ENCODE data around the gene OR8B8. TPM values are rescaled to one million over a fixed set of nuclear protein-coding genes. Genes with fewer than 3 reads are reported as not detected.
A peak's percentile ranks its signal among the peaks of the same experiment; 100 is the strongest.

The OR8B8 gene
- total RNA-seq, 1 donor from 2014 or later: not detected

DNA sequence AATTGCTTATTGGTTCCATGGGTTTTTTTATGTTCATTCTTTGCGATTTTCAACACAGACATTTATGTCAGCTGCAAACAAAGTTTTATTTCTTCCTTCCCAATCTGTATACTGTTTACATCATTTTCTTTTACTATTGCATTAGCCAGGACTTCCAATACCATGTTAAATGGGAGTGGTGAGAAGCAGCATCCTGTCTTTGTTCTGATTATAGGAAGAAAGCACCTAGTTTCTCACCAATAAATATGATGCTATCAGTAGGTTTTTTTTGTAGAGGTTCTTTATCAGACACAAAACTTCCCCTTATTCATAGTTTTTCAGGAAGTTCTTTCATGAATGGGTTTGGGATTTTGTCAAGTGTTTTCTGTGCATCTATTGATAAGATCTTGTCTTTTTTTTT lies 28.0 kb upstream of the OR8B8 start:
- H3K4me3 Mint-ChIP-seq (ENCODE audit: unreplicated experiment): no peak overlapping the region
- H3K9me3 Mint-ChIP-seq (ENCODE audit: unreplicated experiment): no peaks in the 10 kb centered on the region
- H3K27me3 Mint-ChIP-seq (ENCODE audit: unreplicated experiment): no peaks in the 10 kb centered on the region
- no peak for TF ChIP-seq CTCF (IDR thresholded peaks at IDR 0.05; ENCODE audit: partially characterized antibody, unreplicated experiment)
- no peaks in the 10 kb centered on the region for H3K36me3 Mint-ChIP-seq (ENCODE audit: unreplicated experiment)
- no peak for DNase-seq
- H3K27ac Mint-ChIP-seq (ENCODE audit: unreplicated experiment): no peak overlapping the region
- H3K4me1 Mint-ChIP-seq (ENCODE audit: low read depth, unreplicated experiment): peaks cover 10% of the 10 kb centered on the region

GRCh38 chr11:124470561-124471227 lies 25.2 kb upstream of the OR8B8 start:
- Mint-ChIP-seq H3K9me3 (ENCODE audit: unreplicated experiment) (no peaks in the 10 kb centered on the region), H3K27me3 (ENCODE audit: unreplicated experiment) (no peaks in the 10 kb centered on the region), H3K4me1 (ENCODE audit: low read depth, unreplicated experiment) (peaks cover 10% of the 10 kb centered on the region), H3K36me3 (ENCODE audit: unreplicated experiment) (no peaks in the 10 kb centered on the region), H3K4me3 (ENCODE audit: unreplicated experiment) (peak overlapping the region; percentile 31), H3K27ac (ENCODE audit: unreplicated experiment) (peak overlapping the region; percentile 81)
- no peak for TF ChIP-seq CTCF (IDR thresholded peaks at IDR 0.05; ENCODE audit: partially characterized antibody, unreplicated experiment)
- DNase-seq: peak; percentile 49

- no peaks in the 10 kb centered on the region for H3K27me3 Mint-ChIP-seq (ENCODE audit: unreplicated experiment)
Observed at GRCh38 chr11:124467381-124467927, 22.0 kb upstream of the OR8B8 start.

DNA sequence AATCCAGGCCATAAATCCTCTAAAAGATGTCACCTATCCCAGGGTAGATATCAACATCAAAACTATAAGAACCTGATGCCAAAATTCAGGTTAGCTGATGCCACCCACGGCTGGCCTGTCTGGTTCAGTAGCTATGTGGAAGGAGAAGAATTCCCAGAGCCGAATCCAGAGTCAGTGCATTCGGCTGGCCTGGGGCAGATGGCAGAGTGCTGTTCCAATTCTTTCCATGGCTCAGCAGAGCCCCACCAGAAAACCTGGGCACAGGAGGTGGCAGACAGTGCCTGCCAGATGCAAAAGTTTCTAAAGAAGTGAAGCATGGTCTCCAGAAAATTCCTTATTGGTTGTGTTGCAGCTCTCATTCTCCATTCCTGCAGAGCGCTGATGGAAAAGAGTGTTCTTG lies 19.9 kb upstream of the OR8B8 start:
- no peaks in the 10 kb centered on the region for H3K36me3 Mint-ChIP-seq (ENCODE audit: unreplicated experiment)
- H3K9me3 Mint-ChIP-seq (ENCODE audit: unreplicated experiment): no peaks in the 10 kb centered on the region
- peaks cover 4% of the 10 kb centered on the region for H3K4me1 Mint-ChIP-seq (ENCODE audit: low read depth, unreplicated experiment)
- no peak for TF ChIP-seq CTCF (IDR thresholded peaks at IDR 0.05; ENCODE audit: partially characterized antibody, unreplicated experiment)
- no peaks in the 10 kb centered on the region for H3K27me3 Mint-ChIP-seq (ENCODE audit: unreplicated experiment)
- no peak for DNase-seq
- no peak overlapping the region for H3K27ac Mint-ChIP-seq (ENCODE audit: unreplicated experiment)
- H3K4me3 Mint-ChIP-seq (ENCODE audit: unreplicated experiment): no peak overlapping the region

More at GRCh38 chr11:124467381-124467927, 22.0 kb upstream of the OR8B8 start:
- DNase-seq: no peak
- Mint-ChIP-seq H3K4me3 (ENCODE audit: unreplicated experiment) (no peak overlapping the region), H3K27ac (ENCODE audit: unreplicated experiment) (no peak overlapping the region), H3K36me3 (ENCODE audit: unreplicated experiment) (no peaks in the 10 kb centered on the region), H3K4me1 (ENCODE audit: low read depth, unreplicated experiment) (peaks cover 10% of the 10 kb centered on the region), H3K9me3 (ENCODE audit: unreplicated experiment) (no peaks in the 10 kb centered on the region)
- TF ChIP-seq CTCF (IDR thresholded peaks at IDR 0.05; ENCODE audit: partially characterized antibody, unreplicated experiment): no peak

GRCh38 chr11:124463990-124464389 lies 18.5 kb upstream of the OR8B8 start:
- no peak overlapping the region for H3K4me3 Mint-ChIP-seq (ENCODE audit: unreplicated experiment)
- H3K4me1 Mint-ChIP-seq (ENCODE audit: low read depth, unreplicated experiment): no peaks in the 10 kb centered on the region
- no peaks in the 10 kb centered on the region for H3K36me3 Mint-ChIP-seq (ENCODE audit: unreplicated experiment)
- DNase-seq: no peak
- H3K27me3 Mint-ChIP-seq (ENCODE audit: unreplicated experiment): no peaks in the 10 kb centered on the region
- no peak overlapping the region for H3K27ac Mint-ChIP-seq (ENCODE audit: unreplicated experiment)
- H3K9me3 Mint-ChIP-seq (ENCODE audit: unreplicated experiment): no peaks in the 10 kb centered on the region
- TF ChIP-seq CTCF (IDR thresholded peaks at IDR 0.05; ENCODE audit: partially characterized antibody, unreplicated experiment): peak; percentile 29
